SU-DHL-6 (cell line): ENCODE results near the gene RIN3.

ENCODE experiments used
- CTCF ChIP-seq: fragments of 200-600 bp; sonication (generic); IDR thresholded peaks from one replicate; pipeline ENCODE4 v1.5.1; 2017; ENCODE audit warnings: antibody characterized with exemption, mild to moderate bottlenecking, low read length, moderate library complexity; ENCODE audit not compliant: insufficient read depth, poor library complexity, severe bottlenecking
- EZH2phosphoT487 ChIP-seq: fragments of 200-600 bp; sonication (generic), shearing (Covaris generic); conservative IDR thresholded peaks from 2 replicates; pipeline ENCODE4 v1.6.1; 2018; ENCODE audit warnings: mild to moderate bottlenecking, antibody characterized with exemption, low read length, moderate library complexity, mixed read lengths

GRCh38 chr14:92692822-92693226, 179.2 kb downstream of the RIN3 start:
- no peak for TF ChIP-seq CTCF
- TF ChIP-seq EZH2phosphoT487: no peak
